GM12878 (cell line): ENCODE data around the gene MEN1. TPM values are rescaled to one million over a fixed set of nuclear protein-coding genes. Genes with fewer than 3 reads are reported as not detected.

ENCODE experiments used
- ATAC-seq: fragments of 200-7000 bp; cut with Tn5 transposase; 3 replicates; pipeline ENCODE4 v1.9.1; 2020; ENCODE audit warnings: mild to moderate bottlenecking, moderate library complexity
- BruUV-seq: library from RNA; stranded (reverse); fragments of 400-500 nt; replicated peaks from 2 replicates; lab custom pipeline; 2021; lab: Mats Ljungman, UMichigan
- CTCF ChIA-PET: fragments of 300-600 bp; sonication (Branson Sonifier 250); formaldehyde crosslinking; extraction: SDS; loops from one replicate; lab custom pipeline; 2021; ENCODE audit warnings: inconsistent platforms; lab: Yijun Ruan, JAX
- POLR2A ChIA-PET: fragments of 350-600 bp; formaldehyde crosslinking; extraction: SDS; loops from one replicate; lab custom pipeline; 2021; ENCODE audit warnings: inconsistent platforms; lab: Charles Lee
- RAD21 ChIA-PET: fragments of 300-600 bp; sonication (Branson Sonifier 250); formaldehyde crosslinking; loops from one replicate; lab custom pipeline; 2023; ENCODE audit warnings: antibody characterized with exemption; ENCODE audit not compliant: unreplicated experiment; lab: Charles Lee
- SMC1A ChIA-PET: fragments of 300-600 bp; sonication (Branson Sonifier 250); formaldehyde crosslinking; loops from one replicate; lab custom pipeline; 2023; ENCODE audit not compliant: unreplicated experiment, uncharacterized antibody; lab: Charles Lee
- DNase-seq: peaks from one replicate; pipeline ENCODE4 v3.0.0-alpha.2; 2011; ENCODE audit warnings: low read depth, low spot score
- FAIRE-seq: peaks from 3 replicates; lab custom pipeline; 2011; peaks lifted over from hg19 to GRCh38; lab: Jason Lieb, UNC
- H2AFZ ChIP-seq: 2 replicates; pipeline ENCODE4 v1.6.0; 2011; ENCODE audit warnings: low read depth, low read length, control low read depth; ENCODE audit not compliant: control insufficient read depth
- H3K27ac ChIP-seq: 2 replicates; pipeline ENCODE4 v1.5.1; 2011; ENCODE audit warnings: control low read depth; ENCODE audit not compliant: control insufficient read depth, insufficient read depth
- H3K27me3 ChIP-seq, 2 experiments: replicated peaks in 1 of 2; 2 replicates each; pipeline versions ENCODE4 v1.6.0 to v1.6.1; 2011; ENCODE audit warnings: low read length in 1 of 2; ENCODE audit not compliant: control insufficient read depth in 2 of 2, insufficient read depth in 2 of 2
- H3K36me3 ChIP-seq, 2 experiments: 2 replicates each; pipeline ENCODE4 v1.5.1; 2011; ENCODE audit warnings: low read length in 1 of 2; ENCODE audit not compliant: control insufficient read depth in 2 of 2, insufficient read depth in 2 of 2
- H3K4me1 ChIP-seq: 2 replicates; pipeline ENCODE4 v1.6.1; 2011; ENCODE audit warnings: mild to moderate bottlenecking, low read length, moderate library complexity, mixed read lengths; ENCODE audit not compliant: control insufficient read depth, insufficient read depth
- H3K4me2 ChIP-seq: 2 replicates; pipeline ENCODE4 v1.6.0; 2011; ENCODE audit warnings: control low read depth; ENCODE audit not compliant: control insufficient read depth, insufficient read depth
- H3K4me3 ChIP-seq: fragments of 200-600 bp; sonication (generic); 2 replicates; pipeline ENCODE4 v1.5.1; 2016
- H3K79me2 ChIP-seq: 2 replicates; pipeline ENCODE4 v1.6.0; 2011; ENCODE audit warnings: low read length; ENCODE audit not compliant: control insufficient read depth, insufficient read depth
- H3K9ac ChIP-seq: 2 replicates; pipeline ENCODE4 v1.8.0; 2011; ENCODE audit warnings: low read length, control low read depth, mixed read lengths; ENCODE audit not compliant: control insufficient read depth, insufficient read depth
- H3K9me3 ChIP-seq: replicated peaks from 3 replicates; pipeline ENCODE4 v1.5.1; 2011; ENCODE audit warnings: mild to moderate bottlenecking, low read length; ENCODE audit not compliant: control insufficient read depth, insufficient read depth
- H4K20me1 ChIP-seq: 2 replicates; pipeline ENCODE4 v1.6.0; 2011; ENCODE audit not compliant: control insufficient read depth, insufficient read depth
- CHD4 ChIP-seq: fragments of 200-600 bp; sonication (generic); IDR thresholded peaks from 2 replicates; pipeline ENCODE4 v1.6.1; 2016; ENCODE audit warnings: mild to moderate bottlenecking
- CREM ChIP-seq: IDR thresholded peaks from 2 replicates; pipeline ENCODE4 v1.6.1; 2014; ENCODE audit warnings: antibody characterized with exemption, low read depth
- NBN ChIP-seq: fragments of 450-650 bp; IDR thresholded peaks from 2 replicates; pipeline ENCODE4 v1.6.1; 2016
- NR2C1 ChIP-seq: fragments of 450-650 bp; IDR thresholded peaks from 2 replicates; pipeline ENCODE4 v1.6.1; 2017; ENCODE audit warnings: antibody characterized with exemption, mild to moderate bottlenecking, moderate library complexity
- POLR2A ChIP-seq: IDR thresholded peaks from 2 replicates; pipeline ENCODE4 v1.6.1; 2011; ENCODE audit warnings: low read depth, mild to moderate bottlenecking, low read length
- POLR2AphosphoS5 ChIP-seq: IDR thresholded peaks from 2 replicates; pipeline ENCODE4 v1.6.1; 2011; ENCODE audit warnings: mild to moderate bottlenecking, low read length, inconsistent platforms
- RAD21 ChIP-seq: IDR thresholded peaks from 2 replicates; pipeline ENCODE4 v1.6.1; 2011; ENCODE audit warnings: mild to moderate bottlenecking, low read depth, low read length, moderate library complexity; ENCODE audit not compliant: insufficient read depth
- TARDBP ChIP-seq: IDR thresholded peaks from 2 replicates; pipeline ENCODE4 v1.6.1; 2016; ENCODE audit warnings: borderline replicate concordance
- ZSCAN29 ChIP-seq: fragments of 450-650 bp; IDR thresholded peaks from 2 replicates; pipeline ENCODE4 v1.6.1; 2017; ENCODE audit warnings: mild to moderate bottlenecking, moderate library complexity
- WGBS: methylation state at CpG from one replicate; pipeline ENCODE4 v1.1.6; 2016; ENCODE audit warnings: low lambda C conversion rate; ENCODE audit not compliant: insufficient replicate concordance, insufficient coverage; ENCODE audit errors: missing lambda C conversion rate; 5-methylcytosine and 5-hydroxymethylcytosine counted together
- in situ Hi-C: fragments of 300-500 bp; cut with MboI; formaldehyde crosslinking; loops from 9 replicates; pipeline ENCODE4 v1.14.3; 2018; ENCODE audit warnings: mixed read lengths
- intact Hi-C: fragments of 100-400 bp; cut with micrococcal nuclease; formaldehyde crosslinking; loops from one replicate; pipeline ENCODE4 v1.14.2; 2022; ENCODE audit not compliant: unreplicated experiment
- polyA plus RNA-seq, 11 experiments: library from polyadenylated mRNA; depleted of rRNA in 4 of 11; unstranded in 6 of 11; stranded (reverse) in 5 of 11; fragments of >200 nt; fragmentation: Nextera tagmentation in 4 of 11; fragmentation: Illumina TruSeq in 1 of 11; extraction: Ambion mirVana in 4 of 11; extraction: Trizol in 1 of 11; gene quantifications; 1 replicate in 1 of 11; 2 replicates in 10 of 11; pipeline versions ENCODE4 v1.2.1 to v1.2.3, GENCODE V29; 2011 to 2016; ENCODE audit warnings: inconsistent platforms in 2 of 11, missing spikeins in 2 of 11, low read depth in 1 of 11
- total RNA-seq, 4 experiments: library from RNA; depleted of rRNA in 3 of 4; stranded (reverse); fragments of >200 nt in 3 of 4; fragmentation: Illumina TruSeq in 1 of 4; extraction: Trizol in 1 of 4; gene quantifications; 2 replicates each; pipeline versions ENCODE4 v1.2.1 to v1.2.3, GENCODE V29; 2013 to 2021
- TF ChIP-seq, protein P1 (sequence below): IDR thresholded peaks from 2 replicates; pipeline ENCODE4 v1.6.1; 2012; ENCODE audit warnings: mild to moderate bottlenecking, low read depth, low read length
- TF ChIP-seq, protein P2 (sequence below): IDR thresholded peaks from 2 replicates; pipeline ENCODE4 v1.6.1; 2012; ENCODE audit warnings: low read depth, low read length, improper control_type of control experiment
- TF ChIP-seq, protein P3 (sequence below): IDR thresholded peaks from 2 replicates; pipeline ENCODE4 v1.6.1; 2011; ENCODE audit warnings: low read depth, mild to moderate bottlenecking, low read length, moderate library complexity, borderline replicate concordance; ENCODE audit errors: extremely low read depth

MEN1 gene
- total and polyA plus RNA-seq, 10 of the 15 experiments (the other 5 are each of a cell fraction or from before 2014, with no cell fraction given), result 2.5 to 39.7 (median 20.7) TPM

DNA sequence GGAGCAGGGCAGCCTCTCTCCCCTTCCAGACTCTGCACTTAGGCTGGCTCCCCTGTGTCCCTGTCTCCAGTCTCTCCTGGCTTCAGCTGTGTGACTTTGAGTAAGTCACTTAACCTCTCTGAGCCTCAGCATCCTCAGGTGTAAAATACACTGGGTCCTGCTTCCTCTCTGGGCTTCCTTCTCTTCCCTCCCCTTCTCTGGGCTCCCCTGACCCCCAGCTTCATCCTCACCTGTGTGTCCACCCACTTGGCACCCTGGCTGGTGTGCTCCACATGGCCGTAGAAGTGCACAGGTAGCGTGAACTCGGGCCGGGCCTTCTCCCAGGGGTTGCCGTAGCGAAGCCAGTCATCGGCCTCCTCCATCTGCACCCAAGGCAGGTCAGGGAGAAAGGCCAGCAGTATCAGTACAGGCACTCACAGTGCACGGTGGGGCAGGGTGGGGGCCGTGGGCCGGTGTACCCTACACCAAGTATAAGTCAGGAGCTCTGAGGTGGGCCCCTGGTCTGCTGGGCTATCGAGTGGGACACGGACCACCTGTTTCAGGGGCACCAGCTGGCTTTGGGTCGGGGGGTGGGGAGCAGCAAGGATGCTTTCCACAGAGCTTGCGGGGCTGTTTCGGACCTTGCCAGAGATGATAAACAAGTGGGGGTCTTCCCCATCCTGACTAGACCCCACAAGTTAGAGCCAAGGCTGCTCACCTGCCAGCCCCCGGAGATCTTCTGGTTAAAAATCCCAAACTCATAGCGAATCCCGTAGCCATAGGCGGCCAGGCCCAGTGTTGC is 52.6 kb downstream of the MEN1 start (continued):
- TF ChIP-seq, protein P1, sequence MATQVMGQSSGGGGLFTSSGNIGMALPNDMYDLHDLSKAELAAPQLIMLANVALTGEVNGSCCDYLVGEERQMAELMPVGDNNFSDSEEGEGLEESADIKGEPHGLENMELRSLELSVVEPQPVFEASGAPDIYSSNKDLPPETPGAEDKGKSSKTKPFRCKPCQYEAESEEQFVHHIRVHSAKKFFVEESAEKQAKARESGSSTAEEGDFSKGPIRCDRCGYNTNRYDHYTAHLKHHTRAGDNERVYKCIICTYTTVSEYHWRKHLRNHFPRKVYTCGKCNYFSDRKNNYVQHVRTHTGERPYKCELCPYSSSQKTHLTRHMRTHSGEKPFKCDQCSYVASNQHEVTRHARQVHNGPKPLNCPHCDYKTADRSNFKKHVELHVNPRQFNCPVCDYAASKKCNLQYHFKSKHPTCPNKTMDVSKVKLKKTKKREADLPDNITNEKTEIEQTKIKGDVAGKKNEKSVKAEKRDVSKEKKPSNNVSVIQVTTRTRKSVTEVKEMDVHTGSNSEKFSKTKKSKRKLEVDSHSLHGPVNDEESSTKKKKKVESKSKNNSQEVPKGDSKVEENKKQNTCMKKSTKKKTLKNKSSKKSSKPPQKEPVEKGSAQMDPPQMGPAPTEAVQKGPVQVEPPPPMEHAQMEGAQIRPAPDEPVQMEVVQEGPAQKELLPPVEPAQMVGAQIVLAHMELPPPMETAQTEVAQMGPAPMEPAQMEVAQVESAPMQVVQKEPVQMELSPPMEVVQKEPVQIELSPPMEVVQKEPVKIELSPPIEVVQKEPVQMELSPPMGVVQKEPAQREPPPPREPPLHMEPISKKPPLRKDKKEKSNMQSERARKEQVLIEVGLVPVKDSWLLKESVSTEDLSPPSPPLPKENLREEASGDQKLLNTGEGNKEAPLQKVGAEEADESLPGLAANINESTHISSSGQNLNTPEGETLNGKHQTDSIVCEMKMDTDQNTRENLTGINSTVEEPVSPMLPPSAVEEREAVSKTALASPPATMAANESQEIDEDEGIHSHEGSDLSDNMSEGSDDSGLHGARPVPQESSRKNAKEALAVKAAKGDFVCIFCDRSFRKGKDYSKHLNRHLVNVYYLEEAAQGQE, result no peak
- TF ChIP-seq NR2C1 (no peak), POLR2AphosphoS5 (no peak)
- TF ChIP-seq, protein P2, sequence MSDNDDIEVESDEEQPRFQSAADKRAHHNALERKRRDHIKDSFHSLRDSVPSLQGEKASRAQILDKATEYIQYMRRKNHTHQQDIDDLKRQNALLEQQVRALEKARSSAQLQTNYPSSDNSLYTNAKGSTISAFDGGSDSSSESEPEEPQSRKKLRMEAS, result no peak

DNA sequence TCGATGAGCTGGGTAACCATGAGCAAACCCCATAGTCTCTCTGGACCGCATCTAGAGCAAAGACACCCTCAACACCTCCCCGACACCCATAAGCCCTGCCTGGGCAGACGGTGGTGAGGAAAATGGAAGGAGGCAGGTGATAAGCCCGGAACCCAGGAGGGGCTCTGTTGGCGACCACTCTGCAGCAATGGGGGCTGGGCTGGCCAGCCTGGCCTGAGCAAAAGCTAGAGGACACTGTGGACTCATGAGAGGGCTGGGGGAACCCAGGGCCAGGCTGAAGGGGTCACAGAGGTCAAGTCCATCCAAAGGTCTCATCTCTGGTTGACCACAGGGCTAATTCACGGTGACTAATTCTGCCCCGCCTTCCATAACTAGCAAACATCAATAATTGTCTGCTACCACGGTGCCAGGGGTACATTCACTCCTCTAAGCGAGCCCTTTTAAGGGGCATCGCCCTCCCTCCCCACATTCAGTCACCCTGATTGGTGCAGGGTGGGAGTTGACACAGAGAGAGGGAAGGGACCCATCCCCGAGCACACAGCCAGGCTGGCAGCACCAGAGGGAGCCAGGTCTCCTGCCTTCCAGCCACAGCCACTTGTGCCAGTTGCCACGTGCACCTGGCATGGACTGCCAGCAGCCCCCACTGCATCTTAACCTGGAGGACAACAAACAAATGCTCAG is 54.5 kb downstream of the MEN1 start:
- no peaks in the 10 kb centered on the region for H3K27me3 ChIP-seq
- in situ Hi-C loops (no loop called here), intact Hi-C loops (no loop called here)
- no peak for FAIRE-seq
- no peaks in the 10 kb centered on the region for H3K9me3 ChIP-seq
- no peaks in the 10 kb centered on the region; a peak in 1 of 4 replicates for H3K36me3 ChIP-seq
- 41% methylated on average over 13 of the region's 13 CpGs for WGBS
- H3K79me2 ChIP-seq, result no peaks in the 10 kb centered on the region
- no peak overlapping the region for H3K9ac ChIP-seq
- no peak for ATAC-seq
- no peak overlapping the region for H2AFZ ChIP-seq
- no peak overlapping the region for H3K4me3 ChIP-seq
- no peaks in the 10 kb centered on the region for H4K20me1 ChIP-seq
- H3K4me1 ChIP-seq, result no peaks in the 10 kb centered on the region
- H3K4me2 ChIP-seq, result no peak overlapping the region
- RAD21 ChIA-PET, result interaction anchor here (0.5 kb wide), 1 partner anchor 273 kb away, joined by 3 read pairs; no protein-coding TSS in a partner anchor
- BruUV-seq, result no TSS peak
- no peak overlapping the region for H3K27ac ChIP-seq
- POLR2A ChIA-PET, result no interaction called here
- DNase-seq, result no peak
- TF ChIP-seq, protein P3, sequence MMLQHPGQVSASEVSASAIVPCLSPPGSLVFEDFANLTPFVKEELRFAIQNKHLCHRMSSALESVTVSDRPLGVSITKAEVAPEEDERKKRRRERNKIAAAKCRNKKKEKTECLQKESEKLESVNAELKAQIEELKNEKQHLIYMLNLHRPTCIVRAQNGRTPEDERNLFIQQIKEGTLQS, result no peak
- TF ChIP-seq TARDBP (no peak), NBN (no peak), RAD21 (no peak), CHD4 (no peak), ZSCAN29 (no peak), CREM (no peak), POLR2A (no peak)
- SMC1A ChIA-PET, result no interaction called here
- CTCF ChIA-PET, result interaction anchor here (0.7 to 1.1 kb wide), 2 partner anchors 12 to 15 kb away, joined by 3 read pairs; partner anchors contain the start of gene RASGRP2
